ENCODE results near the gene NIPAL1. TPM values are rescaled to one million over a fixed set of nuclear protein-coding genes. Genes with fewer than 3 reads are reported as not detected.

The NIPAL1 gene
- total RNA-seq, 1 donor from 2014 or later: 0.43 TPM

DNA sequence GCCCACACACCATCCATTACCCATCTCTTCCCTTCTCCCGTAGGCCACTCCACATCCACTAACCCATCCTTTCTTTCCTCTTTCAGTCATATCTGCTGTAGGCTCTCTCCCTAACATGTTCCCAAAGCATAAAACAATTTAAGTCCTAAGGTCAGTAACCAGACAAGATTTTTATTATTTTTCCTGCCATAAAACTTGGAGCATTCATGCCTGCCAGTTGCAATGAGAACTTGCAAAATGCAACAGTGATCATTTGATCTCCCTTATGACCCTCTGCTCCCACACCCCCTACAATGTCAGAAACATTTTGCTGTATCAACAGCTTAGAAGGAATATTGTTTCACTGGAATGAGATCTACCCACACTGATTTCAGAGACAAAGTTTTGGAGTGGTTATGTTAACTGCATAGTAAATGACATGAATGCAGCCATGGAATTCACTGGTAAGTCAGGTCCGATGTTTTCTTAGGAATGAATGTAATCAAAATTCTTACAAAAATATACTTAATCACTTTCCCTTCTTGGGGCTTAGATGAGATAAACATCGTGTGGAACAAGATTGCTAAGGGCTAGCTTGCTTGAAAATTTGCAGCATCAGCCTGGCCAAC lies 5.7 kb downstream of the NIPAL1 start:
- no peak for DNase-seq (ENCODE audit: low spot score)
- intact Hi-C loops (cut with DNase I): no loop called here

DNA sequence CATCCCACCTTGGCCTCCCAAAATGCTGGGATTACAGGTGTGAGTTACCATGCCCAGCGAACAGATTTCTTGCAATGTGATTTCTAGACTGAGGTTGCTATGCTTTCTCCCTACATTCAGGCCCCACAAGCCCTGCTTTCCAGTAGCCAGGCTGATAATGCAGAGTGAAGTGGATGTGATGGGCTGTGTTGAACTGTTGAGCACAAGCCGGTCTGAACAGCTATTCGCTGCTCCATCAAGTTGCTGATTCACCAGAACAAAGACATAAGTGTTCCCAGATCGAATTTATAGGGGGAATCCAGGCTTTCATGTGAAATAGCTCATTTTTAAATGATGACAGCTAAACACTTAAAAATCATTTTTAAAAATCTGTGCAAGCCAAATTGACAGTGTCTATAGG lies 8.0 kb downstream of the NIPAL1 start:
- DNase-seq (ENCODE audit: low spot score): no peak
- intact Hi-C loops (cut with DNase I): no loop called here

DNA sequence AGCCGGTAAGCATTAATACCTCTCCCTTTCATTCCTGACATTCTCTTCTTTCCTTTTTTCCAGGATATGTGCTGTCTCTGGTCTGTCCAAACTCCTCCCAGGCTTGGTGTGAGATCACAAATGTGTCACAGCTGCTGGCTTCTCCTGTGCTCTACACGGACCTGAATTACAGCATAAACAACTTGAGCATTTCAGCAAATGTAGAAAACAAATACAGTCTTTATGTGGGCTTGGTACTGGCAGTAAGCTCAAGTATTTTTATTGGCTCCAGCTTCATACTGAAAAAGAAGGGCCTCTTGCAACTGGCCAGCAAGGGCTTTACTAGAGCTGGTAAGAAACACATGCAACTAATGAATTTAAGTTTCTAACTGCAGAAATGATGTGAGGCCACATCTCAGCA lies 8.4 kb downstream of the NIPAL1 start:
- DNase-seq (ENCODE audit: low spot score): no peak
- intact Hi-C loops (cut with DNase I): no loop called here

DNA sequence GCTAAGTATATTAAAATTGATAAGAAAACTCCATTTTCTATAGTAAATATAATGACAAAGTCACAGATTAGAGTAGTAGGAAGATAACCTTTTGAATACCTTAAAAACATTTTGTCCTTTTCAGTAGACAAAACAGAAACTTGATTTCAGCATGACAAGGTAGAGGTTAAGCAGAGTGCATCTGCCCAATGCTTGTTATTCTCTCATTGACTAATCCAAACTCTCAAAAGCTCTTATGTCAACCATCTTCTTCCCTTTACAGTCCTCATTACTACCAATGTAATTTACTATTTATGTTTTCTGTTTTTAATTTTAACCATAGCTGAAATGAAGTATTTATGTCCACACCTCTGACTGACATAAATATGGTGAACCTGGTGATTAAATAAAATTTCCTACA lies 11.1 kb downstream of the NIPAL1 start:
- no peak for DNase-seq (ENCODE audit: low spot score)
- intact Hi-C loops (cut with DNase I): no loop called here

DNA sequence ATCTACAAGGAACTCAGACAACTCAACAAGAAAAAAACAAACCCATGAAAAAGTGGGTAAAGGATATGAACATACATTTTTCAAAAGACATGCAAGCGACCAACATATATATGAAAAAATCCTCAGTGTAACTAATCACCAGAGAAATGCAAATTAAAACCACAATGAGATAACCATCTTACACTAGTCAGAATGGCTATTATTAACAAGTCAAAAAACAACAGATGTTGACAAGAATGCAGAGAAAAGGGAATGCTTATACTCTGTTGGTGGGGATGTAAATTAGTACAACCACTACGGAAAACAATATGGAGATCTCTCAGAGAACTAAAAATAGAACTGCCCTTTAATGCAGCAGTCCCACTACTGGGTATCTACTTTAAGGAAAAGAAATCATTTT lies 12.1 kb downstream of the NIPAL1 start:
- intact Hi-C loops (cut with DNase I): no loop called here
- no peak for DNase-seq (ENCODE audit: low spot score)

DNA sequence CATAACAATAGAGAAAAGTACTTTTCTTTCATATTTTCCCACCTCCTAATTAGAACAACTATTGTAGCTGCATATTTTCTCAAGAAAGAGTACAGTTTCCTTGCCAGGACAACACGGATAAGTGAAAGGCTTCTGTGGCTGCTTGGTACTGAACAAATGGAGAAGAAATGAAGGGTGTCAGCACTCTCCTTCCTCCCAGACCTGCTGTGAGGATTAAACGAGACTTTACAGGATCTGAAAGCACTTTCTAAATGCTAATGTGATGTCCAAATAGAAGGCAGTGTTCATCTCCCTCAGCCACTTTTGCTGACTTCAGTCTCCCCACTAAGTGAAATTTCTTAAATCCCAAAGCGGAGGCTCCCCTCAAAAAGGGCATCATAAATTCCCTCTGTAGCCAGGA lies 13.9 kb downstream of the NIPAL1 start:
- intact Hi-C loops (cut with DNase I): no loop called here

DNA sequence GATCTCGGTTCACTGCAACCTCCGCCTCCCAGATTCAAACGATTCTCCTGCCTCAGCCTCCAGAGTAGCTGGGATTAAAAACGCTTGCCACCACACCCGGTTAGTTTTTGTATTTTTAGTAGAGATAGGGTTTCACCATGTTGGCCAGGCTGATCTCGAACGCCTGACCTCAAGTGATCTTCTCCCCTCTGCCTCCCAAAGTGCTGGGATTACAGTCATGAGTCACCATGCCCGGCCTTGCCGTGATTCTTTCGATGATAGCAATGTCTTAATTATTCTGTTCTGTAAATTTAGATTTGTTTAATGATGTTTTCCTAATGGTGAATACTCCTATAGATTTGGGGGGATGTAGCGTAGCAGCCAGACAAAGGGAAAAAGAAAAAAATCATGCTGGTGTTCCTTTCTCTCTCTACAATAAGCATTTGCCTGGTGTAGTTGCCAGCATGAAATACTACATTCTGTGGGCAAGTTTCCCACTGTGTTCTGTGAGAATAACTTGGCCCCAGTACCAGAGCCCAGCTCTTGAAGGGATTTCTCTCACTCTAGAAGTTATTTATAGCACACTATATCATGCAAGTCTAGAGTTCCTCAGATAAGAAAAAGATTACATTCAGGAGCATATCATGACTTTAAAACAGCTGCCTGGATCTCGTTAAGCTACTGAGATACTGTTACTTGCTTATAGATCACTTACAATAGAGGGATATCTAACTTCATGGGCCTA lies 15.4 kb downstream of the NIPAL1 start:
- intact Hi-C loops (cut with DNase I): no loop called here
- DNase-seq (ENCODE audit: low spot score): no peak

More for the DNA sequence above, 13.9 kb downstream of the NIPAL1 start:
- no peak for DNase-seq (ENCODE audit: low spot score)

DNA sequence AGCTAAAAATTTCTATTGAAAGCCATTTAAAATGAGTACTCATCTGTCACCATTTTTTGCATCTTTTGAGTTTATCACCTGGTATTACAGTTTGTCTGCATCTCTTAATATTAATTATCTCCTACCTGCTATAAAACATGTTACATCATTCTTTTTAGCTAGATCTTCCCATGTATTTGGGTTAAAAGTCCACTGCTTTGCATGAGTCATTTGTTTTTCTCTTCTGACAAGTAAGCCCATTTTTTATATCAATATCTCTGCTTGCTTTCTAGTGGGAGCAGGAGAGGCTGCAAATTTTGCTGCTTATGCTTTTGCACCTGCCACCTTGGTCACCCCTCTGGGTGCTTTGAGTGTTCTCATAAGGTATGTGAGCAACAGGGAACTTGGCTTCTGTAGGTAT lies 16.1 kb downstream of the NIPAL1 start:
- no peak for DNase-seq (ENCODE audit: low spot score)
- intact Hi-C loops (cut with DNase I): no loop called here

DNA sequence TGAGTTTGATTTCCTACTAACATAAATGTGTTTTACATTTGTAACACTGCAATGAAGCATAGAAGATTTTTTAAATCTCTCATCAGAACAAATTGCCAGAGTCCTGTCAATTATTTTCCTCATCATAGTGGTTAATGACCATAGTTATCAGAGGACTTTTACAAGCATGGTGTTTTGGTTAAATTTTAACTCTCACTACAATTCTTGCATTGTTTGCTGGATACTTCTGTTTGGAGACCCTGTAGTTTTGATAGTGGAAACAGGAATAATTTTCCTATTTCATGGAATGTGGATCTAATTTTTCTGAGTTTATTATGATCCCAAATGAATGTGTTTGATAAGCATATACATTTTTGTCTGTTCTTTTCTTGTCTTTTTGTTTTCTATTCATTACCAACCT lies 16.8 kb downstream of the NIPAL1 start:
- no peak for DNase-seq (ENCODE audit: low spot score)
- intact Hi-C loops (cut with DNase I): no loop called here

DNA sequence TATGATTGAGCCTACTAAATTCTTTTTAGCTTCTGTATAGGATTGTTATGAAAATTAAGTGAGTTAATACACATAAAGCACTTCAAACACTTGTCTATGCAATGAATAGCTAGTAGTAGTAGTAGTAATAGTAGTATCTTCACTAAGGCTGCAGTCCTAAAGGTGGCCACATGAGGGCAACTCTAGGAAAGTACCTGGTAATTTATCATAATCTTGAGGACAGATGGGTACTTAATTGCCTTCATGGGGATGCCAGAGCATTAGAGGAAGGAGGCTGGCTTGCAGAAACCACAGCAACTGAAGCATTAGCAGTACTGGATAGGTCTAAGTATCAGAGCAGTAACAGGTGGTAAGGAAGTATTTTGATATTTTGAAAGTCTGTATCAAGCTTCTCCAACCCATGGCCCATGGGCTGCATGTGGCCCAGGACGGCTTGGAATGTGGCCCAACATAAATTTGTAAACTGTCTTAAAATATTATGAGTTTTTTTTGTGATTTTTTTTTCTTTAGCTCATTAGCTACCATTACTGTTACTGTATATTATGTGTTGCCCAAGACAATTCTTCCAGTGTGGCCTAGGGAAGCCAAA lies 17.3 kb downstream of the NIPAL1 start:
- no peak for DNase-seq (ENCODE audit: low spot score)
- intact Hi-C loops (cut with DNase I): no loop called here

DNA sequence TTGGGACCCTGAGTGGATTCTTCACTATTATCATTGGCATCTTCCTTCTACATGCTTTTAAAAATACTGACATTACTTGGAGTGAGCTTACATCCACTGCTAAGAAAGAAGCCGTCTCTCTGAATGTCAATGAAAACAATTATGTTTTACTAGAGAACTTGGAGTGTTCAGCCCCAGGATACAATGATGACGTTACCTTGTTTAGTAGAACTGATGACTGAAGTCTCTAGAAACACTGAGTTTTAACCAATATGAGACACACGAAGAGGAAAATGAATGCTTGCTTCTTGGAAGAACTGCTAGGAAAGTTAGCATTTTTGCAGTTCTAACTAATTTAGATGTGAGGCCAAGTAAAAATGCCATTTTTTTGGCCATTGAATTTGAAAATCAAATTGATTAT lies 19.4 kb downstream of the NIPAL1 start:
- no peak for DNase-seq (ENCODE audit: low spot score)
- intact Hi-C loops (cut with DNase I): no loop called here

DNA sequence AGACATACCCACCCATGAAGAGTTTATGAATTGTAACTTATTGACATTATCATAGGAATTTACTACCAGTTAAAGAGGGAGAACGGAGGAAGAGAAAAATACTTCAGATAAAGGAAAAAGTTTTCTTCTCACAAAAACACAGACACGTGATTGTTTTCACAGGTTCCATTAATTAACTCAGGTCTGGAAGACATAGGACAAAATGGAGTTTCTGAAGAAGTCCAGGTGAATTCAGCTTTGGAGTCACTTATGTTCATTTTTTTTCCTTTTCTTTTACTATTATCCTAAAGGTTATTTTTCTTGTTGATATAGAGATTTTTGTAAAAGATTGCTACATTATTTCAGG lies 20.5 kb downstream of the NIPAL1 start:
- intact Hi-C loops (cut with DNase I): no loop called here

DNA sequence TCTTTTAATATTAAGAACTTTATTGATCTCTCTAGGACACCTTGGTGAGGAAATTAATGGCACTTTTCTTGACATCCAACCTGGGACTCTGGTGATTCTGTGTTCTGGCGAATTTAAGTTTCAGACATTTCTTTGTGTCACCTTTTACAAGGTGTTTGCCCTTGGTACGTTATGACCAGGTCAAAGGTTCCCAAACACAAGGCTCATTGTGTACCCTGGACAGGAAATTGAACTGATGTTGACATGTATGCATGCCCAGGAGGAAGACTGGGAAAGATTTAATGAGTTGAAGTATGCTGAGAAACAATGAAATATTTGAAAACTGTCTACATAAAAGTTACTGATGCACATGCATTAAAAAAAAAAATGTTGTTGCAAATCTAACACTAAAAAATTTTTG lies 22.1 kb downstream of the NIPAL1 start:
- intact Hi-C loops (cut with DNase I): no loop called here
- DNase-seq (ENCODE audit: low spot score): no peak

More for the DNA sequence above, 20.5 kb downstream of the NIPAL1 start:
- DNase-seq (ENCODE audit: low spot score): no peak

DNA sequence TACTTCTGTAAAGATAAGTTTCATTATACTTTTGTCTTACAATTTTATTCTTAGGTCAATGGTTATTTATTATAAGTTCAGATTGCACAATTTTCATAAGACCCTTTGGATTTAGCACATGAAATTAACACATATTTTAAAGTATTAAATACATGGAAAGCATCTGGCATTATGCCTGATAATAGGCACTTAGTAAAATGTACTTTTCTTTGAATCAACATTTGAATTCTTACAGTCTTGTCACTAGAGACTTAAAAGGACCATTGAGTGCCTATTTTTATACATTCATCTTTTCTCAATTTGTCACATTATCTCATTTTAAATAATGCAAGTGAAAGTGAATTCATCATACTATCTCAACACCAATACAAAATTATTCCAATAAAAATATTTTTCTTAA lies 23.0 kb downstream of the NIPAL1 start:
- no peak for DNase-seq (ENCODE audit: low spot score)
- intact Hi-C loops (cut with DNase I): no loop called here

DNA sequence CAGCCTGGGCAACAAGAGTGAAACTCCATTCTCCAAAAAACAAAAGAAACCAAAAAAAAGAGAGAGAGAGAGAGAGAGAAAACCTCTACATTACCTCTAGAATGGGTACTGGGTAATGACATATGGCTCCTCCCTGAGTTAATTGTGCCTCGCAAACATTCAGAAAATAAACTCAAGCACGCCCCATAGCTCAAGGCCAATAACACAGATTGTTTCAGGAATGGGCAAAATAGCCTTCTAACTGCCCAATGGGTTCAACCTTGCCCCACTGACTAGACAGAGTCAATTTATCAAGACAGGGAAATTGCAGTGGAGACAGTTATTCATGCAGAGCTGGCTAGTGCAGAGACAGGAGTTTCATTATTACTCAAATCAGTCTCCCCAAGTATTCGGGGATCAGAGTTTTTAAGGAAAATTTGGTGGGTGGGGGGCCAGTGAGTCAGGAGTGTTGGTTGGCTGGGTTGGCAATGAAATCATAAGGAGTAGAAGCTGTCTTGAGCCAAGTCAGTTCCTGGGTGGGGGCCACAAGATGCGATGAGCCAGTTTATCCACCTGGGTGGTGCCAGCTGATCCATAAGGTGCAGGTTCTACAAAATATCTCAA lies 25.1 kb downstream of the NIPAL1 start:
- intact Hi-C loops (cut with DNase I): no loop called here
- DNase-seq (ENCODE audit: low spot score): no peak

DNA sequence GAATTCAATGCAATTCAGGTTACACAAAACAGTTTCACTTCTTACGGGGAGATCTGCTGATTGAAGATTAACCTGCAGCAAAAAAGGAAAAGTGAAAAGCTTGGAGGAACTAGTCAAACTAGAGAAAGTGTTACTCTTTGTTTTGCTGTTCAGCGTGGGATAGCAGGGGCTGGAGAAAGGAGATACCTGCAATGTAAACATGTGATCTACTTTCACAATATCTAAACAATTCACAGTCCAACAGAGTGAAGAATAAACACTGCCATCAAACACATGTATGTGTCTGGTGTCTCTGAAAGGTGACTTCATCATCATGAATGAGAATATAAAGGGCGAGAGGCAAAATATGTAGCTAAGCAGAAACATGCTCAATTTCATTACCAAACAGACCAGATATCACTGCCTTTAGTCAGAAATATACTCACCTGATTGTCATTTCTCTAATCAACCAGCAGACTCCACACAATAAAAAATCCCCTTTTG lies 26.4 kb downstream of the NIPAL1 start:
- no peak for DNase-seq (ENCODE audit: low spot score)
- intact Hi-C loops (cut with DNase I): no loop called here

DNA sequence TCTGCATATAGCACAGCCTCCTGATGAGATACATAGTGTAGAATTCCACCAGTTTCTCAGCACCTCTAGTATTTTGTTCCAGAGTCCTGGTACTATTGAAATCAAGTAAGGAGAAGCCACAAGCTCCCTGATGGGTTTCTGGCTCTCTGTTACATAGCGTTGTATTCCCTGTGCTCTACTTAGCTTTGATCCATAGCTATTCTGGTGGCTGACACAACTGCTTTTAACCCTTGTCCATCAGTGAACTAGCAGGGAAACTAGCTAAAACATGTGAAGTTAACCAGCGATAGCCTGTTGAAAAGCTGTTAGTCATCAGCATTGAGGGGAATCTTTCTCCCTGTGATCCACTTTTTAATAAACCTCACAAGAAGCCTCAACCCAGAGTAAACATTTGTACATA lies 26.9 kb downstream of the NIPAL1 start:
- DNase-seq (ENCODE audit: low spot score): no peak
- intact Hi-C loops (cut with DNase I): no loop called here

DNA sequence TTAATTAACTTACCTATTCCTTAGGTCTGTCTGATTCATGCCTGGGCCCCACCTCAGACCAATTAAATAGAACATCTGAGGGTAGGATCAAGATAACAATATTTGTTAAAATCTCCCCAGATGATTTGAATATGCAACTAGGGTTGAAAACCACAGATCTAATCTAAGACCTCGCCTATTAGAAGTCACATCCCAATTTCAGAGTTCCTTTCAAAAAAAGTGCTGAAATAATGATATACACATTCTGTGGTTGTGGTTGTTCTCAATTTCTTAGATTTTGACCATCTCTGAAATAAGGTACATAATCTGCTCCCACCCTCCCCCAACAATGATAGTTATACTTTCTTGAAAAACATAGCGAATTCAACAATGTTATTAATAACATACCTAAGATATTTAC lies 27.7 kb downstream of the NIPAL1 start:
- no peak for DNase-seq (ENCODE audit: low spot score)
- intact Hi-C loops (cut with DNase I): no loop called here

DNA sequence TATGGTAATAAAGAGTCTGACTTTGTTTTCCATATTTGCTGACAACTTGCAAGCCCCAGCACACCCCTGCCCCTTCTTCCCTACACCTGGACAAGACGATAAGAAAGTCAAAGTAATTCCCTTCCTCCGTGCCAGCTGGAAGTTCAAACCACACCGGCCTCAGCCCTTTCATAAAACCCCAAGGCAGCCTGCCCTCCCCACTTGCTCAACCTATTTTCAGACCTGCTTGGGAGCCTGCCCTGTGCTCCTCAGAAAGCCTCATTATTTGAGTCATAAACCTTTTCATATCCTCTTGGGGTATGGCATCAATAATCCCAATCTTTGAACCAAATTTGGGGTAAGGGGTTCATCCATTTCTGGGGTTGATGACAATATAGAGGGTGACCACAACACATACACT lies 29.5 kb downstream of the NIPAL1 start:
- intact Hi-C loops (cut with DNase I): no loop called here
- DNase-seq (ENCODE audit: low spot score): no peak

DNA sequence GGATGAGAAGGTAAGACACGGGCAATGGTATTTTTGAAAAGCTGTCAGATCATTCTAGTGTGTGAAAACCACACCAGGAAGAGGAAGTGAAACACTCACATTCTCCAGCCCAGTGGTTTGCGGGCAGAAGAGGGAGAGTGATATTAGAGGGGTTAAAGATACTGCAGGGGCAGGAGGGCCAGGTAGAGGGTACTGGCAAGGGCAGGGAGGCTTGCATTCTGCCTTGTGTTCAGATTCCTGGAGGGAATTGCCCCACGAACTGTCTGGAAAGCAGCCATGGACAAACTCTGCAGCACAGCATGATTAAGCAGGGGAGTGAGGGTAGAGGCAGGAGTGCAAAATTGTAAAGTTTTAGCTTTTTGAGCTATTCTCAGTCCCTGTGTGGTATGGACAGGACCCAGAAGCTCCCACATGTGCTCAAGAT lies 30.9 kb downstream of the NIPAL1 start:
- DNase-seq (ENCODE audit: low spot score): no peak
- intact Hi-C loops (cut with DNase I): no loop called here

DNA sequence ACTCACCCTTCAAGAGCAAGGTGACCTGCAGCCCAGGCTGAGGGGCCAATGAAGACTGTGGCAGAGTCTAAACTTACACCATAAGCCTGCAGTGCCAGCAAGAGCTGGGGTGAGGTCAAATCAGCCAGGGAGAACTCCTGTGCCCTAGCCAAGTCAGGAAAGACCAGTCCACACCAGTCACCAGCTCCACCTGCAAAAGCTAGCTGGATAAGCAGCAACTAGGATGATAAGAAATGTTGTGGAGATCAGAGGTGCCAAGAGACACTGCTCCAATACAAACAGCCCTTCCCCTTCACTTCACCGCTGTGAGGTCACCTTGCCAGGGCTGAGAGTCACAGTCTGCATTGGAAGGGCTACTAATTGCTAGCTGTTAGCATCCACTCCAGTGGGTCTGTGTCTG lies 31.3 kb downstream of the NIPAL1 start:
- DNase-seq (ENCODE audit: low spot score): no peak
- intact Hi-C loops (cut with DNase I): no loop called here
